ENCODE measurements around the gene MOB2.

MOB2 gene

DNA sequence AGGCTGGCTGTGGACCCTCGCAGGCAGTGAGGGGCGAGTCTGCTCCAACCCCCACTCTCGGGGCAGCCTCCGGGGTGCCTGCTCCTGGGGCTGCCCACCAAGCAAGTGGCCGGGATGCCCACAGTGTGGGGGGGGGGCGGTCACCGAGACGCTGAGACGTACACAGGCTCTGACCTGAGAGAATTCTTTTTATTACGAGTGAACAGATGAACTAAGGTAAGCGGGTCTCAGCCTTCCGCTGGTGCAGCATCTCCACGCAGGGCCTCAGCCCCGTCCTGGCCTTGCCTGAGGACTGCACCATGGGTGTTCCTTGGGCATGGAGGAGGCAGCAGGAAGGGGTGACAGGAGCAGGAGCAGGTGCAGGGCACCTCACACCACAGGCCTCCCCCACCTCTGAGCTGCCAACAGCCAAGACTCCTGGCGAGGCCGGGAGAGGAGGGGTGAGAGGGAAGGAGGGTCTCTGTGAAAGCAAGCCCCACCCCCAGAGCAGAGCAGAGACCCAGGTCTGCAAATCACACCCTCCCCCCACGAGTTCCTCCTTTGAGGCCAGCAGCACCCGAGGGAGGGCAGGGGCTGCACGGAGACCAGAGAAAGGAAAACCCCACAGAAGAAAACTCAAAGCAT, 17.2 kb downstream of the MOB2 start:
- TF ChIP-seq, protein P1, sequence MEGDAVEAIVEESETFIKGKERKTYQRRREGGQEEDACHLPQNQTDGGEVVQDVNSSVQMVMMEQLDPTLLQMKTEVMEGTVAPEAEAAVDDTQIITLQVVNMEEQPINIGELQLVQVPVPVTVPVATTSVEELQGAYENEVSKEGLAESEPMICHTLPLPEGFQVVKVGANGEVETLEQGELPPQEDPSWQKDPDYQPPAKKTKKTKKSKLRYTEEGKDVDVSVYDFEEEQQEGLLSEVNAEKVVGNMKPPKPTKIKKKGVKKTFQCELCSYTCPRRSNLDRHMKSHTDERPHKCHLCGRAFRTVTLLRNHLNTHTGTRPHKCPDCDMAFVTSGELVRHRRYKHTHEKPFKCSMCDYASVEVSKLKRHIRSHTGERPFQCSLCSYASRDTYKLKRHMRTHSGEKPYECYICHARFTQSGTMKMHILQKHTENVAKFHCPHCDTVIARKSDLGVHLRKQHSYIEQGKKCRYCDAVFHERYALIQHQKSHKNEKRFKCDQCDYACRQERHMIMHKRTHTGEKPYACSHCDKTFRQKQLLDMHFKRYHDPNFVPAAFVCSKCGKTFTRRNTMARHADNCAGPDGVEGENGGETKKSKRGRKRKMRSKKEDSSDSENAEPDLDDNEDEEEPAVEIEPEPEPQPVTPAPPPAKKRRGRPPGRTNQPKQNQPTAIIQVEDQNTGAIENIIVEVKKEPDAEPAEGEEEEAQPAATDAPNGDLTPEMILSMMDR (IDR thresholded peaks at IDR 0.05; ENCODE audit: low read depth, low read length): no peak
- no peak for DNase-seq (ENCODE audit: low read depth, low spot score)
- in situ Hi-C loops (cut with HindIII; ENCODE audit: low sequenced_read_pairs): no loop called here

GRCh38 chr11:1468473-1469066, 18.0 kb downstream of the MOB2 start:
- no peak for DNase-seq (ENCODE audit: low read depth, low spot score)
- TF ChIP-seq, protein P1 (IDR thresholded peaks at IDR 0.05; ENCODE audit: low read depth, low read length): no peak
- in situ Hi-C loops (cut with HindIII; ENCODE audit: low sequenced_read_pairs): no loop called here
- H3K4me3 ChIP-seq (ENCODE audit: low read depth, low read length): no peak overlapping the region

More for the DNA sequence above, 17.2 kb downstream of the MOB2 start:
- H3K4me3 ChIP-seq (ENCODE audit: low read depth, low read length): no peak overlapping the region

- no peak overlapping the region for H3K4me3 ChIP-seq (ENCODE audit: low read depth, low read length)
- in situ Hi-C loops (cut with HindIII; ENCODE audit: low sequenced_read_pairs): no loop called here
- TF ChIP-seq, protein P1 (IDR thresholded peaks at IDR 0.05; ENCODE audit: low read depth, low read length): no peak
- DNase-seq (ENCODE audit: low read depth, low spot score): no peak
Measured at GRCh38 chr11:1468002-1468401, 18.6 kb downstream of the MOB2 start.

DNA sequence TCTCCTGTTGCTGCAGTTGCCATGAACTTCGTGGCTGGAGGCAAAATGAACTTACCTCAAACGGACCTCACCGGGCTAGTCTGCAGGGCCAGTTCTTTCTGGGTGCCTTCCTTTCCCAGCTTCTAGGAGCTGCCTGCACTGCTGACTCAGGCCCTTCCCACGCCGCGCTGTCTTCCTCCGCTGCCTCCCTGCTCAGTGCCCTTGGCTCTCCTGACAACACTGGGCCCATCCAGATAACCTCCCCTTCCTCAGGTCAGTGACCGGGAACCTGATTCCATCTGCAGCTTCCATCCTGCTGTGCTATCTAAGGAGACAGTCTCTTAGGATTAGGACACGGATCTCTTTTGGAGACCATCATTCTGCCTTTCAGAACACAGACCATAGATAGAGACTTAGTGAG, 19.3 kb downstream of the MOB2 start:
- DNase-seq (ENCODE audit: low read depth, low spot score): no peak
- TF ChIP-seq, protein P1 (IDR thresholded peaks at IDR 0.05; ENCODE audit: low read depth, low read length): no peak
- H3K4me3 ChIP-seq (ENCODE audit: low read depth, low read length): no peak overlapping the region
- in situ Hi-C loops (cut with HindIII; ENCODE audit: low sequenced_read_pairs): no loop called here

DNA sequence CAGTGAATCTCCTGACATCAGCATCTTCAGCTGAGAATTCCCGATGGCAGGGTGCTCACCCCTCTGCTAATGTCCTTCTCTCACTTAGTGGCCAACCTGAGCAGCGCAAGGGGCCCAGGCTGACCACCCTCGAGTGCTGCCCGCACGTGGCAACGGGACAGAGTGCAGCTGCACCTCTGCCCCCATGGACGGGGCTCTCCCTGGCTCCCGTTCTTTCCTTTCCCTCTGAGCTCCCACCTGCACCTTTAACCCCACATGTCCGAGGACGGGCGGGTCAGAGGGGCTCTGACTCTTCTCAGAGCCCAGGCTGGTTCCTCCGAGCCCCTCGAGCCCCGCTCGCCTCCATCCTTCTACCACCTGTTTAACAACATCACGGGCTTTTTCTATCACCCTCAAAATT, 19.8 kb downstream of the MOB2 start:
- TF ChIP-seq, protein P1 (IDR thresholded peaks at IDR 0.05; ENCODE audit: low read depth, low read length): no peak
- no peak overlapping the region for H3K4me3 ChIP-seq (ENCODE audit: low read depth, low read length)
- in situ Hi-C loops (cut with HindIII; ENCODE audit: low sequenced_read_pairs): no loop called here
- DNase-seq (ENCODE audit: low read depth, low spot score): no peak

DNA sequence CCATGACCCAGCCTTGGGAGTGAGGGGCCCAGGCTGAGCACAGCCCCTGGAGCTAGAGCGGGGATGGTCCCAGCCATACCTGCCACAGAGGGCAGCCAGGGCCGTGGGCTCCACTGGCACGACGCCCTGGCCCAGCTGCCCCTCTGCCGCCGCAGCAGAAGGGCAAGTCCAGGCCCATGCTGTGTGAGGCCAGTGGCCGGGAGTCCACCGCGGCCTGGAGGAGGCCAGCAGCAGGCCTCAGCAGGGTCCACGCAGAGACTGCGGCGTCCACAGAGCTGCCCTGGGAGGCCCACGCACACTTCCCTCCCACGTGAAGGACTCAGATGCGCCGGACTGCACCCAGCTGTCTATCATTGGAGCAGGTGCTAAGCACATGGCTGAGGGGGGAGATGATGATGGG, 23.5 kb downstream of the MOB2 start:
- in situ Hi-C loops (cut with HindIII; ENCODE audit: low sequenced_read_pairs): no loop called here
- TF ChIP-seq, protein P1 (IDR thresholded peaks at IDR 0.05; ENCODE audit: low read depth, low read length): no peak
- no peak for DNase-seq (ENCODE audit: low read depth, low spot score)
- no peak overlapping the region for H3K4me3 ChIP-seq (ENCODE audit: low read depth, low read length)

Measured in astrocyte of the spinal cord (primary cell).